ENCODE data around the gene D2HGDH.

The D2HGDH gene

GRCh38 chr2:241764275-241765241, 30.1 kb downstream of the D2HGDH start:
- no peak for TF ChIP-seq CTCF (IDR thresholded peaks at IDR 0.05; ENCODE audit: extremely low read depth, insufficient read depth, missing control alignments)
- in situ Hi-C loops (cut with MboI; ENCODE audit: low pct_unique_long_range_greater_than_20kb, low sequenced_read_pairs, unreplicated experiment) = no loop called here
- no peak for DNase-seq (ENCODE audit: low spot score)

DNA sequence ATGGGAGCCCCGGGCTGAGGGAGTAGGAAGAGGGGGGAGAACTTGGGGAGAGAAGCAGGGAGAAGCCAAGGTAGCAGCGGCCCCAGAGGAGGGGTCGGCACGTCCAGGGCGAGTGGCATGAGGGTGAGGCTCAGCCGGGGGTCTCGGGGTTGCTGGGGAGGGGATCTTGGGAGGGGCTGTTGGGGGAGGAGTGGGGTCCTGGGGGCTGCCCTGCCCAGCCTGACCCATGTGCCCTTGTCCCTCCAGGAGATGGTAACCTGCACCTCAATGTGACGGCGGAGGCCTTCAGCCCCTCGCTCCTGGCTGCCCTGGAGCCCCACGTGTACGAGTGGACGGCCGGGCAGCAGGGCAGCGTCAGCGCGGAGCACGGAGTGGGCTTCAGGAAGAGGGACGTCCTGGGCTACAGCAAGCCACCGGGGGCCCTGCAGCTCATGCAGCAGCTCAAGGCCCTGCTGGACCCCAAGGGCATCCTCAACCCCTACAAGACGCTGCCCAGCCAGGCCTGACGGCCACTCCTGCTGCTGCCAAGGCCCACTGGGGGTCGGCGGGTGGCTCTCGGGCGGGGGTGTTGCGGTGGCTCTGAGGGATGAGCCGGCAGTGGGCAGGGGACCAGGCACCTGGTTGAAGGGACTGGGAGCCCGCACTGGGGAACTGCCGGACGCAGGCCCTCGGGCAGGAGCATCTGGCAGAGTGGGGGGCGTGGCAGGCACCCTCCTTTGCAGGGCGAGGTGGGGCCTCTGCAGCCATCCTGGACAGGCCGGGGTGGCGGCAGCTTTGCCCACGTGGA, 33.2 kb downstream of the D2HGDH start:
- in situ Hi-C loops (cut with MboI; ENCODE audit: low pct_unique_long_range_greater_than_20kb, low sequenced_read_pairs, unreplicated experiment) = no loop called here
- peak; percentile 13 for DNase-seq (ENCODE audit: low spot score)
- no peak for TF ChIP-seq CTCF (IDR thresholded peaks at IDR 0.05; ENCODE audit: extremely low read depth, insufficient read depth, missing control alignments)

DNA sequence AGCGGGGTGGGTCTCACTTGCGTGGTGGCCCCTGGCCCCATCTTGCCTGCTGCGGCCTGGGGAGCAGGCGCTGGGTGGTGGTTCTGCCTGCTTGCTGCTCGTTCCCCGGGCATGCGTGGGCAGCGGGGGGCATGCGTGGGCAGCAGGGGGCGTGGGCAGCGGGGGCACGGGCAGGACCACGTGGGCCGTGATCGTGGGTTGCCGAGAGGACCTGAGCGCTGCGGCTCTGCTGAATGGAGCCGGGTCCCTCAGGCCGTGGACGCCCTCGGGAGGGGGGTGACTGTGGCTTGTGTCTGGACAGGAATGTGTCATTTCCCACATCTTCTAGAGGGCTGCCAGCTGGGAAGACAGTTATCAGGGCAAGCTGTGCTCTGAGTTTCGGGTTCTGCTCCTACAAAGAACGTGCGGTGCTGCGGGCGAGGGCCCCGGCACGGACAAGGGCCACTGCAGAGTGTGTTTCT, 33.9 kb downstream of the D2HGDH start:
- peak; percentile 15 for DNase-seq (ENCODE audit: low spot score)
- no peak for TF ChIP-seq CTCF (IDR thresholded peaks at IDR 0.05; ENCODE audit: extremely low read depth, insufficient read depth, missing control alignments)
- in situ Hi-C loops (cut with MboI; ENCODE audit: low pct_unique_long_range_greater_than_20kb, low sequenced_read_pairs, unreplicated experiment) = no loop called here

GRCh38 chr2:241768850-241769249, 34.4 kb downstream of the D2HGDH start:
- in situ Hi-C loops (cut with MboI; ENCODE audit: low pct_unique_long_range_greater_than_20kb, low sequenced_read_pairs, unreplicated experiment) = no loop called here
- TF ChIP-seq CTCF (IDR thresholded peaks at IDR 0.05; ENCODE audit: extremely low read depth, insufficient read depth, missing control alignments) = no peak
- DNase-seq (ENCODE audit: low spot score) = no peak

GRCh38 chr2:241769819-241770184, 35.4 kb downstream of the D2HGDH start:
- DNase-seq (ENCODE audit: low spot score) = no peak
- no peak for TF ChIP-seq CTCF (IDR thresholded peaks at IDR 0.05; ENCODE audit: extremely low read depth, insufficient read depth, missing control alignments)
- in situ Hi-C loops (cut with MboI; ENCODE audit: low pct_unique_long_range_greater_than_20kb, low sequenced_read_pairs, unreplicated experiment) = no loop called here

DNA sequence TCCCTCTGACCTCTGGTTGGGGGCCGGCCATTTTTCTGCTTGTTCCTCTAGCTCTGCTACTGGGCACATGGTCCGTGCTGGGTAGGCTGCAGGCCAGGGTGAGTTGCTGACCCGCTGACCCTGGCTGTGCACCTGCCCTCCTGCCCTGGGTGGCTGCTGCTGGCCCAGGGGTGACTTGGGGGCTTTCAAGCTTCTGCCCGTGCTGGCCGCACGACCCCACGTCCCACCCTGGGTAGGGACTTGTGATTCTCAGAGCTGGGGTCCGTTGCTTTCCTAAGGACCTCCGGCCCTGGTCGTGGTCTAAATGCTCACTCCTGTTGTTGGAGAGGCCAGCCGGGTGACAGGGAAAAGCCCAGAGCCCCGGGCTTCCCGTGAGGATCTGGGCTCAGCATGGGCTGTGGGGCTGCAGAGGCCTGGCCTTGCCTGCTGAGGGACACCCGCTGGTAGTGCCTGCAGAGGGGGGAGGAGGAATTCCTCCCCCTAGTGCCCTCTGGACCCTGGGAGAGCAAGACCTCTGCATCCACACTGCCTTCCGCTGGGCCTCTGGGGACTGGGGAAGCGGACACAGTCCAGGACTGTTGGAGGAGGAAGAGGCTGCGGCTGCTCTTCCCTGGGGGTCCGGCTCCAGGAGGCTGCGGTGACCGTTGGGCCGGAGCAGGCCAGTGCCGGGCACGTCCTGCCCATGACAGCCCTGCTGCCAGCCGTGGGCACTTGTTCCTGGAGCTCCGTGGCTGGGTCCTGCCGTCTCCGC, 35.9 kb downstream of the D2HGDH start:
- no peak for DNase-seq (ENCODE audit: low spot score)
- TF ChIP-seq CTCF (IDR thresholded peaks at IDR 0.05; ENCODE audit: extremely low read depth, insufficient read depth, missing control alignments) = no peak
- in situ Hi-C loops (cut with MboI; ENCODE audit: low pct_unique_long_range_greater_than_20kb, low sequenced_read_pairs, unreplicated experiment) = no loop called here

Measured in GM13977 (cell line).